Tibial nerve (tissue), 4 donors: ENCODE data around the gene TRERF1.

Source experiments
- CTCF ChIP-seq, 5 experiments: fragments of 200-600 bp in 3 of 5; fragments of 450-650 bp in 2 of 5; sonication (generic) in 3 of 5; IDR thresholded peaks; one replicate each; pipeline ENCODE4 v1.5.1; 2016 to 2019; ENCODE audit warnings: antibody characterized with exemption in 5 of 5, mild to moderate bottlenecking in 3 of 5, moderate library complexity in 2 of 5
- EP300 ChIP-seq, 2 donors: sonication (generic); formaldehyde crosslinking; IDR thresholded peaks; one replicate each; pipeline ENCODE4 v1.6.1; 2017; ENCODE audit warnings: antibody characterized with exemption in 2 of 2, mild to moderate bottlenecking in 1 of 2
- POLR2A ChIP-seq, 2 donors: fragments of 450-650 bp; IDR thresholded peaks; one replicate each; pipeline ENCODE4 v1.6.1; 2017; ENCODE audit warnings: antibody characterized with exemption in 2 of 2, mild to moderate bottlenecking in 2 of 2, moderate library complexity in 2 of 2

GRCh38 chr6:42197555-42198362 lies 254.0 kb downstream of the TRERF1 start:
- no peak for TF ChIP-seq CTCF (IDR thresholded peaks at IDR 0.05)
- TF ChIP-seq EP300 (IDR thresholded peaks at IDR 0.05) = no peak
- no peak for TF ChIP-seq POLR2A (IDR thresholded peaks at IDR 0.05)
